H9 (cell line): ENCODE data around the gene THRB. TPM values are rescaled to one million over a fixed set of nuclear protein-coding genes. Genes with fewer than 3 reads are reported as not detected.
A peak's percentile ranks its signal among the peaks of the same experiment; 100 is the strongest.

Source experiments
- DNase-seq: peaks from one replicate; pipeline ENCODE4 v3.0.0-alpha.2; 2017
- H2AFZ ChIP-seq: one replicate; pipeline ENCODE4 v1.6.1; 2013; ENCODE audit warnings: mild to moderate bottlenecking, low read length, control low read depth, moderate library complexity
- H2AK5ac ChIP-seq: 2 replicates; pipeline ENCODE4 v1.6.1; 2013; ENCODE audit warnings: low read length, control low read depth, mixed read lengths; ENCODE audit not compliant: insufficient read length
- H2BK120ac ChIP-seq: one replicate; pipeline ENCODE4 v1.6.1; 2013; ENCODE audit warnings: low read depth, mild to moderate bottlenecking, low read length, control low read depth, inconsistent platforms; ENCODE audit not compliant: poor library complexity, severe bottlenecking
- H2BK12ac ChIP-seq: 2 replicates; pipeline ENCODE4 v1.6.1; 2013; ENCODE audit warnings: low read length, control low read depth, mixed read lengths, low read depth; ENCODE audit not compliant: insufficient read length
- H2BK15ac ChIP-seq: 2 replicates; pipeline ENCODE4 v1.6.1; 2013; ENCODE audit warnings: low read depth, low read length, control low read depth
- H2BK20ac ChIP-seq: one replicate; pipeline ENCODE4 v1.6.1; 2013; ENCODE audit warnings: low read depth, mild to moderate bottlenecking, low read length, control low read depth, inconsistent platforms; ENCODE audit not compliant: poor library complexity, severe bottlenecking
- H2BK5ac ChIP-seq: 2 replicates; pipeline ENCODE4 v1.6.1; 2013; ENCODE audit warnings: low read length, control low read depth, mixed read lengths; ENCODE audit not compliant: insufficient read length
- H3K14ac ChIP-seq: 2 replicates; pipeline ENCODE4 v1.6.1; 2013; ENCODE audit warnings: low read length, control low read depth; ENCODE audit not compliant: insufficient read depth
- H3K18ac ChIP-seq: 2 replicates; pipeline ENCODE4 v1.6.1; 2013; ENCODE audit warnings: low read depth, mild to moderate bottlenecking, mixed read lengths, low read length, control low read depth; ENCODE audit not compliant: insufficient read length
- H3K23ac ChIP-seq: 2 replicates; pipeline ENCODE4 v1.6.1; 2013; ENCODE audit warnings: low read length, control low read depth, mixed read lengths, low read depth; ENCODE audit not compliant: insufficient read length
- H3K23me2 ChIP-seq: 2 replicates; pipeline ENCODE4 v1.6.1; 2013; ENCODE audit warnings: low read depth, mild to moderate bottlenecking, mixed read lengths, low read length, control low read depth; ENCODE audit not compliant: insufficient read length, poor library complexity, severe bottlenecking
- H3K27ac ChIP-seq: 2 replicates; pipeline ENCODE4 v1.5.1; 2013; ENCODE audit warnings: low read length, control low read depth, mixed read lengths, low read depth; ENCODE audit not compliant: insufficient read length
- H3K27me3 ChIP-seq: 2 replicates; pipeline ENCODE4 v1.6.1; 2013; ENCODE audit warnings: low read length, control low read depth, inconsistent platforms; ENCODE audit not compliant: insufficient read depth
- H3K4ac ChIP-seq: 2 replicates; pipeline ENCODE4 v1.6.1; 2013; ENCODE audit warnings: low read depth, mild to moderate bottlenecking, control low read depth, inconsistent platforms, low read length, moderate library complexity
- H3K4me1 ChIP-seq: 2 replicates; pipeline ENCODE4 v1.6.1; 2013; ENCODE audit warnings: low read length, control low read depth, inconsistent platforms; ENCODE audit not compliant: insufficient read depth
- H3K4me2 ChIP-seq: 2 replicates; pipeline ENCODE4 v1.6.1; 2013; ENCODE audit warnings: low read length, control low read depth, mixed read lengths; ENCODE audit not compliant: insufficient read length, insufficient read depth
- H3K56ac ChIP-seq: 2 replicates; pipeline ENCODE4 v1.6.1; 2013; ENCODE audit warnings: low read depth, mild to moderate bottlenecking, mixed read lengths, low read length, control low read depth; ENCODE audit not compliant: insufficient read length
- H3K79me1 ChIP-seq: 2 replicates; pipeline ENCODE4 v1.6.1; 2013; ENCODE audit warnings: low read depth, mild to moderate bottlenecking, moderate library complexity, low read length, control low read depth, inconsistent platforms; ENCODE audit not compliant: insufficient read depth, poor library complexity, severe bottlenecking
- H3K79me2 ChIP-seq: 2 replicates; pipeline ENCODE4 v1.6.1; 2013; ENCODE audit warnings: low read length, control low read depth, inconsistent platforms; ENCODE audit not compliant: insufficient read depth
- H3K9ac ChIP-seq: 2 replicates; pipeline ENCODE4 v1.6.1; 2013; ENCODE audit warnings: low read length, control low read depth, mixed read lengths; ENCODE audit not compliant: insufficient read length; ENCODE audit errors: extremely low read depth
- H3K9me3 ChIP-seq: one replicate; pipeline ENCODE4 v1.6.1; 2013; ENCODE audit warnings: low read depth, low read length, inconsistent platforms; ENCODE audit not compliant: control insufficient read depth
- H3T11ph ChIP-seq: one replicate; pipeline ENCODE4 v1.6.1; 2013; ENCODE audit warnings: mild to moderate bottlenecking, low read length, control low read depth, inconsistent platforms
- H4K20me1 ChIP-seq: one replicate; pipeline ENCODE4 v1.6.1; 2013; ENCODE audit not compliant: control insufficient read depth, insufficient read length, insufficient read depth
- H4K5ac ChIP-seq: 2 replicates; pipeline ENCODE4 v1.6.1; 2013; ENCODE audit warnings: low read depth, mild to moderate bottlenecking, mixed read lengths, low read length, control low read depth; ENCODE audit not compliant: insufficient read length
- H4K8ac ChIP-seq: replicated peaks from 2 replicates; pipeline ENCODE4 v1.6.1; 2013; ENCODE audit warnings: low read length, control low read depth, mixed read lengths, low read depth; ENCODE audit not compliant: insufficient read length
- H4K91ac ChIP-seq: 2 replicates; pipeline ENCODE4 v1.6.1; 2013; ENCODE audit warnings: low read depth, mild to moderate bottlenecking, moderate library complexity, mixed read lengths, low read length, control low read depth; ENCODE audit not compliant: insufficient read length
- H3K27ac Mint-ChIP-seq, 3 experiments: 2 replicates in 2 of 3; 3 replicates in 1 of 3; pipeline ENCODE4 v1.8.0; 2020 to 2021; ENCODE audit warnings: mixed read lengths in 3 of 3, mild to moderate bottlenecking in 1 of 3, moderate library complexity in 1 of 3
- H3K27me3 Mint-ChIP-seq: 2 replicates; pipeline ENCODE4 v1.8.0; 2021; ENCODE audit warnings: low read depth, mild to moderate bottlenecking, moderate library complexity, mixed read lengths
- H3K36me3 Mint-ChIP-seq, 3 experiments: 2 replicates in 2 of 3; 3 replicates in 1 of 3; pipeline ENCODE4 v1.8.0; 2020 to 2021; ENCODE audit warnings: low read depth in 3 of 3, mixed read lengths in 3 of 3; ENCODE audit not compliant: insufficient read depth in 1 of 3
- H3K4me1 Mint-ChIP-seq, 2 experiments: 2 replicates each; pipeline ENCODE4 v1.8.0; 2020; ENCODE audit warnings: mixed read lengths in 2 of 2
- H3K4me3 Mint-ChIP-seq, 2 experiments: 2 replicates in 1 of 2; 3 replicates in 1 of 2; pipeline ENCODE4 v1.8.0; 2020 to 2021; ENCODE audit warnings: mild to moderate bottlenecking in 2 of 2, mixed read lengths in 2 of 2, moderate library complexity in 1 of 2
- H3K9me3 Mint-ChIP-seq, 2 experiments: 2 replicates in 1 of 2; 3 replicates in 1 of 2; pipeline ENCODE4 v1.8.0; 2020; ENCODE audit warnings: mild to moderate bottlenecking in 2 of 2, mixed read lengths in 2 of 2, moderate library complexity in 1 of 2
- CTCF ChIP-seq: fragments of 200-600 bp; sonication (generic); conservative IDR thresholded peaks from 3 replicates; pipeline ENCODE4 v1.8.0; 2021; ENCODE audit warnings: antibody characterized with exemption, mild to moderate bottlenecking
- WGBS: extraction: QIAGEN DNeasy Blood & Tissue Kit; methylation state at CpG from one replicate; pipeline ENCODE4 v1.1.7; 2013; ENCODE audit warnings: missing lambda C conversion rate, low lambda C conversion rate, mixed read lengths; ENCODE audit not compliant: insufficient read length; ENCODE audit errors: extremely low coverage; 5-methylcytosine and 5-hydroxymethylcytosine counted together
- total RNA-seq: library from RNA; stranded (reverse); gene quantifications from 2 replicates; pipeline ENCODE4 v1.2.1, GENCODE V29; 2021

THRB gene
- total RNA-seq, 1 experiment from 2014 or later, result 8.6 TPM

- Histone ChIP-seq H3K9me3 (no peaks in the 10 kb centered on the region), H4K8ac (no peak overlapping the region), H3T11ph (no peak overlapping the region), H2BK12ac (no peak overlapping the region), H4K91ac (no peak overlapping the region), H3K4ac (no peak overlapping the region), H3K23me2 (peaks cover 11% of the 10 kb centered on the region), H2BK20ac (peak overlapping the region; percentile 84), H4K5ac (no peak overlapping the region), H3K4me2 (no peak overlapping the region), H2BK5ac (no peak overlapping the region), H2BK15ac (no peak overlapping the region), H3K18ac (no peak overlapping the region), H4K20me1 (no peaks in the 10 kb centered on the region), H3K79me2 (no peaks in the 10 kb centered on the region), H3K79me1 (no peaks in the 10 kb centered on the region), H3K56ac (no peak overlapping the region), H3K27me3 (peaks cover 26% of the 10 kb centered on the region), H2BK120ac (no peak overlapping the region), H3K27ac (no peak overlapping the region), H3K4me1 (peaks cover 8% of the 10 kb centered on the region; the same call in 1 of the 2 replicates), H3K23ac (no peak overlapping the region), H2AFZ (no peak overlapping the region), H3K9ac (no peak overlapping the region), H2AK5ac (no peak overlapping the region), H3K14ac (no peak overlapping the region)
- peaks cover 27 to 30% of the 10 kb centered on the region in 2 experiments for H3K4me1 Mint-ChIP-seq
- no peak for DNase-seq
- WGBS, result no CpG with 5 or more reads among the region's 2 CpGs
- H3K4me3 Mint-ChIP-seq, result no peak overlapping the region; a peak in 1 of 5 replicates
- H3K9me3 Mint-ChIP-seq, result no peaks in the 10 kb centered on the region; a peak in 1 of 5 replicates
- peaks cover 94% of the 10 kb centered on the region for H3K27me3 Mint-ChIP-seq
- H3K36me3 Mint-ChIP-seq, result no peaks in the 10 kb centered on the region
- no peak overlapping the region for H3K27ac Mint-ChIP-seq
- TF ChIP-seq CTCF, result no peak
Observed at GRCh38 chr3:24520101-24520495, 25.4 kb upstream of the THRB start.
